Astrocyte (in vitro differentiated cells and primary cell): ENCODE measurements around the gene SLC44A1.

Experiments
- CTCF ChIP-seq: IDR thresholded peaks from 2 replicates; pipeline ENCODE4 v1.5.1; 2011; ENCODE audit warnings: low read depth, mild to moderate bottlenecking, inconsistent platforms, low read length, moderate library complexity; ENCODE audit not compliant: insufficient read depth
- EZH2 ChIP-seq: IDR thresholded peaks from 2 replicates; pipeline ENCODE4 v1.6.1; 2012; ENCODE audit warnings: mild to moderate bottlenecking, low read length, inconsistent platforms; ENCODE audit not compliant: insufficient read depth

- TF ChIP-seq CTCF, result no peak
- TF ChIP-seq EZH2, result no peak
These were observed 118.0 kb downstream of the SLC44A1 start for GRCh38 chr9:105362470-105362869.
